A549 (cell line): ENCODE measurements around the gene RAMACL. TPM values are rescaled to one million over a fixed set of nuclear protein-coding genes. Genes with fewer than 3 reads are reported as not detected.

Source experiments
- ATAC-seq, 2 experiments: fragments of 200-7000 bp in 1 of 2; fragments of >200 bp in 1 of 2; cut with Nextera tagmentation in 1 of 2; cut with Tn5 transposase in 1 of 2; 3 replicates each; pipeline versions ENCODE4 v1.8.0 to v1.9.1; 2018 to 2020; ENCODE audit warnings: mild to moderate bottlenecking in 1 of 2, moderate library complexity in 1 of 2
- CTCF ChIA-PET: fragments of 300-600 bp; sonication (Branson Sonifier 250); formaldehyde crosslinking; extraction: SDS; loops from one replicate; lab custom pipeline; 2021; ENCODE audit warnings: antibody characterized with exemption, inconsistent platforms; lab: Yijun Ruan, JAX
- POLR2A ChIA-PET: fragments of 350-600 bp; formaldehyde crosslinking; extraction: SDS; loops from one replicate; lab custom pipeline; 2021; ENCODE audit warnings: antibody characterized with exemption, inconsistent platforms; lab: Yijun Ruan, JAX
- DNase-seq, 2 experiments: peaks; one replicate each; pipeline versions ENCODE4 v3.0.0 to v3.0.0-alpha.2; 2011 to 2016; ENCODE audit warnings: low read depth in 1 of 2, low spot score in 1 of 2
- FAIRE-seq: peaks from 2 replicates; lab custom pipeline; 2011; peaks lifted over from hg19 to GRCh38; lab: Jason Lieb, UNC
- H3K27ac ChIP-seq, 2 experiments: fragments of >200 bp; sonication (Bioruptor Twin); formaldehyde crosslinking; 3 replicates each; pipeline ENCODE4 v1.5.1; 2016 to 2017
- H3K4me1 ChIP-seq: fragments of >200 bp; sonication (Bioruptor Twin); formaldehyde crosslinking; 3 replicates; pipeline ENCODE4 v1.6.1; 2016
- H3K4me2 ChIP-seq: fragments of >200 bp; sonication (Bioruptor Twin); formaldehyde crosslinking; 3 replicates; pipeline ENCODE4 v1.6.1; 2016
- H3K4me3 ChIP-seq: fragments of >200 bp; sonication (Bioruptor Twin); formaldehyde crosslinking; 3 replicates; pipeline ENCODE4 v1.5.1; 2016
- H3K9me3 ChIP-seq: fragments of >200 bp; sonication (Bioruptor Twin); formaldehyde crosslinking; 3 replicates; pipeline ENCODE4 v1.6.1; 2016
- CEBPB ChIP-seq, 2 experiments: fragments of >200 bp in 1 of 2; sonication (Bioruptor Twin) in 1 of 2; formaldehyde crosslinking in 1 of 2; IDR thresholded peaks; 2 replicates each; pipeline ENCODE4 v1.6.1; 2012 to 2016
- MAZ ChIP-seq: fragments of 150-350 bp; IDR thresholded peaks from 2 replicates; pipeline ENCODE4 v1.6.1; 2014; ENCODE audit warnings: antibody characterized with exemption, low read depth, low read length, borderline replicate concordance
- MYC ChIP-seq: IDR thresholded peaks from 2 replicates; pipeline ENCODE4 v1.6.1; 2012; ENCODE audit warnings: mild to moderate bottlenecking, inconsistent platforms, low read length, improper control_type of control experiment, borderline replicate concordance
- NR3C1 ChIP-seq: fragments of >200 bp; sonication (Bioruptor Twin); formaldehyde crosslinking; IDR thresholded peaks from 3 replicates; pipeline ENCODE4 v1.6.1; 2017
- RNF2 ChIP-seq: fragments of 200-600 bp; sonication (generic); IDR thresholded peaks from 2 replicates; pipeline ENCODE4 v1.6.1; 2016; ENCODE audit warnings: low read depth, mild to moderate bottlenecking, antibody characterized with exemption, moderate library complexity, borderline replicate concordance
- WGBS: methylation state at CpG from one replicate; pipeline ENCODE4 v1.1.6; 2017; ENCODE audit errors: missing lambda C conversion rate; 5-methylcytosine and 5-hydroxymethylcytosine counted together
- polyA plus RNA-seq, 4 experiments: library from polyadenylated mRNA; depleted of rRNA in 3 of 4; stranded (reverse); fragments of >200 nt; fragmentation: RNase III in 1 of 4; extraction: RNeasy Plus Mini Kit Qiagen cat#74134 plus additional on column Dnase treatment in 1 of 4; gene quantifications; 2 replicates in 3 of 4; 3 replicates in 1 of 4; pipeline ENCODE4 v1.2.3, GENCODE V29; 2011 to 2017

Gene RAMACL
- polyA plus RNA-seq, 2 of the 4 experiments (the other 2 are of a cell fraction): 0.08 to 0.67 TPM

GRCh38 chr6:166533205-166533824 is 53.2 kb downstream of the RAMACL start:
- no peak for FAIRE-seq

More at GRCh38 chr6:166533205-166533824, 53.2 kb downstream of the RAMACL start:
- POLR2A ChIA-PET: no interaction called here
- DNase-seq (no peak), ATAC-seq (no peak)
- Histone ChIP-seq H3K4me3 (no peak overlapping the region), H3K4me1 (peaks cover 5% of the 10 kb centered on the region; the same call in 1 of the 3 replicates), H3K27ac (no peak overlapping the region), H3K4me2 (no peak overlapping the region), H3K9me3 (no peaks in the 10 kb centered on the region)
- WGBS: 70% methylated on average over 13 of the region's 15 CpGs
- CTCF ChIA-PET: interaction anchor here (1.2 kb wide), 1 partner anchor 89 kb away, joined by 3 read pairs; no protein-coding TSS in a partner anchor
- TF ChIP-seq NR3C1 (no peak), MYC (no peak), MAZ (no peak), RNF2 (no peak), CEBPB (IDR thresholded peaks at IDR 0.05) (no peak)

Other genes with a start within 250 kb of the RAMACL start
- gene SFT2D1, start 244.1 kb downstream of the RAMACL start, polyA plus RNA-seq (2011; rRNA removed): 61.6 and 74.4 TPM in 2 replicates
- 39.8 to 48.1 TPM (median 47.3 TPM) in 3 replicates for gene SFT2D1, start 244.1 kb downstream of the RAMACL start, polyA plus RNA-seq (2017; fragmentation: RNase III; extraction: RNeasy Plus Mini Kit Qiagen cat#74134 plus additional on column Dnase treatment)
- 5.1 and 7.7 TPM in 2 replicates for gene MPC1, start 203.7 kb downstream of the RAMACL start, polyA plus RNA-seq (2011; rRNA removed)
- 4.4 to 4.9 TPM (median 4.8 TPM) in 3 replicates for gene MPC1, start 203.7 kb downstream of the RAMACL start, polyA plus RNA-seq (2017; fragmentation: RNase III; extraction: RNeasy Plus Mini Kit Qiagen cat#74134 plus additional on column Dnase treatment)
- 0.19 and 0.42 TPM in 2 replicates for gene RPS6KA2, start 40.6 kb upstream of the RAMACL start, polyA plus RNA-seq (2011; rRNA removed)
- gene RPS6KA2, start 40.6 kb upstream of the RAMACL start, polyA plus RNA-seq (2017; fragmentation: RNase III; extraction: RNeasy Plus Mini Kit Qiagen cat#74134 plus additional on column Dnase treatment): 0.03 to 0.05 TPM in 2 of 3 replicates, not detected in the other